IMR-90 (cell line): Measurements from ENCODE around the gene PBRM1. TPM values are rescaled to one million over a fixed set of nuclear protein-coding genes. Genes with fewer than 3 reads are reported as not detected.

ENCODE experiments used
- ATAC-seq: fragments of 200-7000 bp; cut with Tn5 transposase; 2 replicates; pipeline ENCODE4 v1.9.1; 2020; ENCODE audit warnings: low read depth, mild to moderate bottlenecking, moderate library complexity
- BruUV-seq: library from RNA; stranded (reverse); fragments of 400-500 nt; replicated peaks from 2 replicates; lab custom pipeline; 2021; lab: Mats Ljungman, UMichigan
- CTCF ChIA-PET: fragments of 300-600 bp; formaldehyde crosslinking; extraction: SDS; loops from one replicate; lab custom pipeline; 2021; ENCODE audit warnings: antibody characterized with exemption; lab: Yijun Ruan, JAX
- POLR2A ChIA-PET: fragments of 300-600 bp; sonication (Branson Sonifier 250); formaldehyde crosslinking; loops from one replicate; lab custom pipeline; 2022; ENCODE audit warnings: antibody characterized with exemption; ENCODE audit not compliant: unreplicated experiment; lab: Charles Lee
- DNase-seq: peaks from one replicate; pipeline ENCODE4 v3.0.0; 2013
- H2AFZ ChIP-seq: replicated peaks from 2 replicates; pipeline ENCODE3; 2013; ENCODE audit warnings: low read length, mild to moderate bottlenecking; ENCODE audit not compliant: poor library complexity
- H2AK5ac ChIP-seq: 2 replicates; pipeline ENCODE4 v1.6.1; 2013; ENCODE audit warnings: low read depth, low read length, inconsistent platforms
- H2AK9ac ChIP-seq: replicated peaks from 2 replicates; pipeline ENCODE3; 2013; ENCODE audit warnings: mild to moderate bottlenecking, low read depth, low read length, moderate library complexity; ENCODE audit not compliant: poor library complexity
- H2BK120ac ChIP-seq: 2 replicates; pipeline ENCODE4 v1.6.1; 2013; ENCODE audit warnings: low read depth, low read length, inconsistent platforms
- H2BK15ac ChIP-seq: 3 replicates; pipeline ENCODE4 v1.6.1; 2013; ENCODE audit warnings: low read depth, low read length, inconsistent platforms
- H2BK20ac ChIP-seq: 2 replicates; pipeline ENCODE4 v1.6.1; 2013; ENCODE audit warnings: low read depth, mild to moderate bottlenecking, inconsistent platforms, low read length, moderate library complexity
- H2BK5ac ChIP-seq: 2 replicates; pipeline ENCODE4 v1.6.1; 2013; ENCODE audit warnings: mild to moderate bottlenecking, low read depth, low read length, inconsistent platforms; ENCODE audit not compliant: poor library complexity, severe bottlenecking
- H3K14ac ChIP-seq: replicated peaks from 2 replicates; pipeline ENCODE4 v1.6.1; 2013; ENCODE audit warnings: low read depth, low read length, inconsistent platforms
- H3K18ac ChIP-seq: 2 replicates; pipeline ENCODE4 v1.6.1; 2013; ENCODE audit warnings: low read depth, low read length, control low read depth
- H3K23ac ChIP-seq: 2 replicates; pipeline ENCODE4 v1.6.1; 2013; ENCODE audit warnings: low read depth, low read length, inconsistent platforms
- H3K27ac ChIP-seq: 2 replicates; pipeline ENCODE4 v1.5.1; 2013; ENCODE audit warnings: mild to moderate bottlenecking, control low read depth, low read length; ENCODE audit not compliant: insufficient read depth
- H3K27me3 ChIP-seq: 2 replicates; pipeline ENCODE4 v1.6.1; 2013; ENCODE audit warnings: low read length; ENCODE audit not compliant: control insufficient read depth, insufficient read depth
- H3K36me3 ChIP-seq: 2 replicates; pipeline ENCODE4 v1.6.1; 2013; ENCODE audit warnings: low read length, mixed read lengths; ENCODE audit not compliant: control insufficient read depth, insufficient read depth
- H3K4ac ChIP-seq: 2 replicates; pipeline ENCODE4 v1.6.1; 2013; ENCODE audit warnings: low read depth, low read length, inconsistent platforms
- H3K4me1 ChIP-seq: 2 replicates; pipeline ENCODE4 v1.6.1; 2013; ENCODE audit warnings: low read length, mixed read lengths; ENCODE audit not compliant: control insufficient read depth, insufficient read depth
- H3K4me2 ChIP-seq: 2 replicates; pipeline ENCODE4 v1.6.1; 2013; ENCODE audit warnings: low read depth, mild to moderate bottlenecking, control low read depth, low read length, moderate library complexity
- H3K4me3 ChIP-seq: 2 replicates; pipeline ENCODE4 v1.5.1; 2013; ENCODE audit warnings: low read depth, mild to moderate bottlenecking, control low read depth, low read length, moderate library complexity; ENCODE audit not compliant: insufficient read depth
- H3K56ac ChIP-seq: 2 replicates; pipeline ENCODE4 v1.6.1; 2013; ENCODE audit warnings: low read length, inconsistent platforms; ENCODE audit not compliant: insufficient read depth; ENCODE audit errors: extremely low read depth
- H3K79me1 ChIP-seq, 2 experiments: 2 replicates each; pipeline ENCODE4 v1.6.1; 2013; ENCODE audit warnings: low read length in 2 of 2, inconsistent platforms in 1 of 2, low read depth in 1 of 2
- H3K9ac ChIP-seq: 2 replicates; pipeline ENCODE4 v1.6.1; 2013; ENCODE audit warnings: low read depth, low read length, control low read depth
- H3K9me1 ChIP-seq: 2 replicates; pipeline ENCODE4 v1.6.1; 2013; ENCODE audit warnings: low read length, inconsistent platforms; ENCODE audit not compliant: insufficient read depth
- H3K9me3 ChIP-seq: 2 replicates; pipeline ENCODE4 v1.6.1; 2013; ENCODE audit warnings: low read length; ENCODE audit not compliant: control insufficient read depth, insufficient read depth
- H4K20me1 ChIP-seq: 2 replicates; pipeline ENCODE4 v1.6.1; 2013; ENCODE audit warnings: low read length, inconsistent platforms; ENCODE audit not compliant: insufficient read depth
- H4K5ac ChIP-seq: 2 replicates; pipeline ENCODE4 v1.6.1; 2013; ENCODE audit warnings: mild to moderate bottlenecking, low read depth, low read length, control low read depth
- H4K8ac ChIP-seq, 2 experiments: 2 replicates each; pipeline ENCODE4 v1.6.1; 2013; ENCODE audit warnings: low read depth in 2 of 2, low read length in 2 of 2, control low read depth in 1 of 2, inconsistent platforms in 1 of 2
- H4K91ac ChIP-seq: 2 replicates; pipeline ENCODE4 v1.6.1; 2013; ENCODE audit warnings: low read depth, low read length, inconsistent platforms; ENCODE audit not compliant: insufficient read depth
- CEBPB ChIP-seq: IDR thresholded peaks from 2 replicates; pipeline ENCODE4 v1.6.1; 2012; ENCODE audit warnings: low read depth, low read length, improper control_type of control experiment
- CHD1 ChIP-seq: IDR thresholded peaks from 2 replicates; pipeline ENCODE4 v1.6.1; 2012; ENCODE audit warnings: low read depth, low read length, improper control_type of control experiment
- FOS ChIP-seq: fragments of 150-350 bp; IDR thresholded peaks from 2 replicates; pipeline ENCODE4 v1.6.1; 2016; ENCODE audit warnings: low read depth, low read length
- MAFK ChIP-seq: IDR thresholded peaks from 2 replicates; pipeline ENCODE4 v1.6.1; 2012; ENCODE audit warnings: low read depth, low read length, improper control_type of control experiment
- MAZ ChIP-seq: IDR thresholded peaks from 2 replicates; pipeline ENCODE4 v1.6.1; 2012; ENCODE audit warnings: low read depth, mild to moderate bottlenecking, low read length, improper control_type of control experiment, moderate library complexity, borderline replicate concordance
- MXI1 ChIP-seq: IDR thresholded peaks from 2 replicates; pipeline ENCODE4 v1.6.1; 2012; ENCODE audit warnings: low read depth, mild to moderate bottlenecking, low read length, moderate library complexity, borderline replicate concordance
- NFE2L2 ChIP-seq: fragments of 150-350 bp; IDR thresholded peaks from 2 replicates; pipeline ENCODE4 v1.6.1; 2016; ENCODE audit warnings: low read depth, mild to moderate bottlenecking, low read length
- POLR2A ChIP-seq: IDR thresholded peaks from 2 replicates; pipeline ENCODE4 v1.6.1; 2012; ENCODE audit warnings: mild to moderate bottlenecking, low read depth, low read length
- RAD21 ChIP-seq: IDR thresholded peaks from 2 replicates; pipeline ENCODE4 v1.6.1; 2012; ENCODE audit warnings: low read length, improper control_type of control experiment
- RCOR1 ChIP-seq: IDR thresholded peaks from 2 replicates; pipeline ENCODE4 v1.6.1; 2012; ENCODE audit warnings: mild to moderate bottlenecking, low read length, improper control_type of control experiment; ENCODE audit not compliant: insufficient replicate concordance
- RFX5 ChIP-seq: IDR thresholded peaks from 2 replicates; pipeline ENCODE4 v1.8.0; 2012; ENCODE audit warnings: low read depth, mild to moderate bottlenecking, low read length, moderate library complexity
- WGBS, 2 experiments: methylation state at CpG; one replicate each; pipeline versions ENCODE4 v1.1.5 to v1.1.7; 2013; ENCODE audit warnings: missing lambda C conversion rate in 2 of 2; ENCODE audit not compliant: insufficient read length in 1 of 2; ENCODE audit errors: extremely low coverage in 2 of 2; 5-methylcytosine and 5-hydroxymethylcytosine counted together
- dilution Hi-C: fragments of 300-500 bp; cut with HindIII; formaldehyde crosslinking; loops from one replicate; pipeline ENCODE4 v1.14.3; 2018; ENCODE audit warnings: low sequenced_read_pairs; ENCODE audit not compliant: unreplicated experiment
- in situ Hi-C: fragments of 300-500 bp; cut with MboI; formaldehyde crosslinking; loops from 3 replicates; pipeline ENCODE4 v1.14.3; 2019; ENCODE audit warnings: low sequenced_read_pairs, inconsistent platforms, mixed read lengths
- intact Hi-C: fragments of 100-400 bp; cut with micrococcal nuclease; formaldehyde crosslinking; loops from 2 replicates; pipeline ENCODE4 v1.10.0; 2022
- polyA plus RNA-seq, 3 experiments: library from polyadenylated mRNA; depleted of rRNA; stranded (reverse); fragments of >200 nt; gene quantifications; 2 replicates each; pipeline ENCODE4 v1.2.3, GENCODE V29; 2012; ENCODE audit warnings: low replicate concordance in 1 of 3
- total RNA-seq: library from RNA; depleted of rRNA; stranded (reverse); fragments of >200 nt; gene quantifications from 2 replicates; pipeline ENCODE4 v1.2.3, GENCODE V29; 2012
- TF ChIP-seq, protein P1 (sequence below): fragments of 150-350 bp; IDR thresholded peaks from 2 replicates; pipeline ENCODE4 v1.6.1; 2017; ENCODE audit warnings: mild to moderate bottlenecking, antibody characterized with exemption, low read length, low read depth
- TF ChIP-seq, protein P2 (sequence below): fragments of 150-350 bp; IDR thresholded peaks from 2 replicates; pipeline ENCODE4 v1.6.1; 2016; ENCODE audit warnings: low read depth, mild to moderate bottlenecking, low read length, moderate library complexity, borderline replicate concordance

PBRM1 gene
- total and polyA plus RNA-seq, 2 of the 4 experiments (the other 2 are of a cell fraction) = 16.5 to 72.6 TPM

DNA sequence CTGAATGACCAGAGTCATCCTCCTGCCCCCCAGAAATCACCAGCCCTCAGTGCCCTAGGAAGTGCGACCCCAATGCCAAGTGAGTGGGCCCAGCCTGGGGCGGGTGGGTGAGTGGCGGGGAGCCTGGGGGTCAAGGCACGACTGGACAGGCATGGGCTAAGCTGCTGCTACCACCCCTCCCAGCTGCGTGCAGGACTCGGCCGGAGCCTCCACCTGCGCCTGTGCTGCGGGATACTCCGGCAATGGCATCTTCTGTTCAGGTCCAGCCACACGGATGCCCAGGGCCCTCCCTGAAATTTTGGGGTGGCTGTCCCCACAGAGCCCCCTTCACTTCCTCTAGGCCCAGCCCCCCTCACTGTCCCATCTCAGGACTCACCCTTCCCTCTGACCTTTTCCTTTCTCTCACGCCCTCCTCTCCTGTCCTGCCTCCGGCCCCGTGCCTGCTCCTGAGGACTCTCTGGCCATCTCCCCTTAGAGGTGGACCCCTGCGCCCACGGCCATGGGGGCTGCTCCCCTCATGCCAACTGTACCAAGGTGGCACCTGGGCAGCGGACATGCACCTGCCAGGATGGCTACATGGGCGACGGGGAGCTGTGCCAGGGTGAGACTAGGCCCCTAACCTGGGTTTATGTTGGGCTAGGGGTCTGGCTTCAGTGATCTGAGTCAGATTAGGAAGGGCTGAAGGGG is 169.1 kb downstream of the PBRM1 start:
- H3K4me1 ChIP-seq = peaks cover 1% of the 10 kb centered on the region; the same call in 1 of the 2 replicates
- no peak overlapping the region for H4K5ac ChIP-seq
- no peak overlapping the region for H2BK15ac ChIP-seq
- no peak overlapping the region for H4K91ac ChIP-seq
- WGBS, 2 experiments = 88% methylated on average over 3 of the region's 19 CpGs; no CpG with 5 or more reads in 1 of the 2 experiments
- POLR2A ChIA-PET = no interaction called here
- H2AFZ ChIP-seq = no peak overlapping the region
- H3K4me2 ChIP-seq = no peak overlapping the region
- H3K56ac ChIP-seq = no peak overlapping the region
- no peak overlapping the region for H3K18ac ChIP-seq
- H3K9ac ChIP-seq = no peak overlapping the region
- H2AK9ac ChIP-seq = no peak overlapping the region
- H3K23ac ChIP-seq = no peak overlapping the region
- no peak overlapping the region for H2BK5ac ChIP-seq
- intact Hi-C loops (no loop called here), dilution Hi-C loops (no loop called here), in situ Hi-C loops (no loop called here)
- H2BK20ac ChIP-seq = no peak overlapping the region
- no TSS peak for BruUV-seq
- no peaks in the 10 kb centered on the region for H3K9me3 ChIP-seq
- DNase-seq (no peak), ATAC-seq (no peak)
- CTCF ChIA-PET = no interaction called here
- no peaks in the 10 kb centered on the region for H3K9me1 ChIP-seq
- TF ChIP-seq POLR2A (no peak), RAD21 (no peak), CHD1 (no peak), MXI1 (no peak), NFE2L2 (no peak), RCOR1 (no peak), MAZ (no peak), CEBPB (no peak), FOS (no peak), MAFK (no peak), RFX5 (no peak)
- TF ChIP-seq, protein P1, sequence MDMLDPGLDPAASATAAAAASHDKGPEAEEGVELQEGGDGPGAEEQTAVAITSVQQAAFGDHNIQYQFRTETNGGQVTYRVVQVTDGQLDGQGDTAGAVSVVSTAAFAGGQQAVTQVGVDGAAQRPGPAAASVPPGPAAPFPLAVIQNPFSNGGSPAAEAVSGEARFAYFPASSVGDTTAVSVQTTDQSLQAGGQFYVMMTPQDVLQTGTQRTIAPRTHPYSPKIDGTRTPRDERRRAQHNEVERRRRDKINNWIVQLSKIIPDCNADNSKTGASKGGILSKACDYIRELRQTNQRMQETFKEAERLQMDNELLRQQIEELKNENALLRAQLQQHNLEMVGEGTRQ = no peak
- TF ChIP-seq, protein P2, sequence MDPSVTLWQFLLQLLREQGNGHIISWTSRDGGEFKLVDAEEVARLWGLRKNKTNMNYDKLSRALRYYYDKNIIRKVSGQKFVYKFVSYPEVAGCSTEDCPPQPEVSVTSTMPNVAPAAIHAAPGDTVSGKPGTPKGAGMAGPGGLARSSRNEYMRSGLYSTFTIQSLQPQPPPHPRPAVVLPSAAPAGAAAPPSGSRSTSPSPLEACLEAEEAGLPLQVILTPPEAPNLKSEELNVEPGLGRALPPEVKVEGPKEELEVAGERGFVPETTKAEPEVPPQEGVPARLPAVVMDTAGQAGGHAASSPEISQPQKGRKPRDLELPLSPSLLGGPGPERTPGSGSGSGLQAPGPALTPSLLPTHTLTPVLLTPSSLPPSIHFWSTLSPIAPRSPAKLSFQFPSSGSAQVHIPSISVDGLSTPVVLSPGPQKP = no peak
- no peaks in the 10 kb centered on the region for H3K36me3 ChIP-seq
- H2BK120ac ChIP-seq = no peak overlapping the region
- no peak overlapping the region for H3K14ac ChIP-seq
- H3K4ac ChIP-seq = no peak overlapping the region
- H3K4me3 ChIP-seq = no peak overlapping the region
- H3K27ac ChIP-seq = no peak overlapping the region
- peaks cover 34% of the 10 kb centered on the region for H3K27me3 ChIP-seq
- H4K8ac ChIP-seq = no peak overlapping the region
- no peaks in the 10 kb centered on the region for H3K79me1 ChIP-seq
- no peaks in the 10 kb centered on the region for H4K20me1 ChIP-seq
- H2AK5ac ChIP-seq = no peak overlapping the region
